ENCODE data around the gene CFAP61. TPM values are rescaled to one million over a fixed set of nuclear protein-coding genes. Genes with fewer than 3 reads are reported as not detected.
"Not testable (repeated sequence)": the region's sequence is repeated elsewhere in the genome, so short reads cannot be mapped to it uniquely, and the experiment has no call there.

CFAP61 gene
- polyA plus RNA-seq, 3 donors: 3.3 to 4.9 (median 4.3) TPM

DNA sequence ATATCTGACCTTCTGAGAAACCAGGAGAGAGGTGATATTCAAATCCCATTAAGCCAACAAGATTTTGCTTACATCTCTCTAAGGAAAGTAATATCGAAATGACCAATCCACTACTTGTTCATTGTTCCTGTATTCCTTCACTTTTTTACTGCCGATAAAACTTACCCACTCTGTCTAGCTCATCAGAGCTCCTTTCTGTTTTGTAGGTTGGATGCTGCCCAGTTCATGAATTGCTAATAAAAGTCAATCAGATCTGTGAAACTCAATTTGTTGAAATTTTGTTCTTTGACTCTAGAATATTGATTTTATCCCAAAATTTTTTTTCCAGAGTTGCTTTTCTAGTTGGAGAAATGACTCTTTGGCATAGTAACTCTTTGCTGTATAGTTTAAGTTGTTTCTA is 166.7 kb downstream of the CFAP61 start:
- no peak for DNase-seq (ENCODE audit: extremely low read depth in 1 of 11, low read depth in 9 of 11, low spot score in 4 of 11)

DNA sequence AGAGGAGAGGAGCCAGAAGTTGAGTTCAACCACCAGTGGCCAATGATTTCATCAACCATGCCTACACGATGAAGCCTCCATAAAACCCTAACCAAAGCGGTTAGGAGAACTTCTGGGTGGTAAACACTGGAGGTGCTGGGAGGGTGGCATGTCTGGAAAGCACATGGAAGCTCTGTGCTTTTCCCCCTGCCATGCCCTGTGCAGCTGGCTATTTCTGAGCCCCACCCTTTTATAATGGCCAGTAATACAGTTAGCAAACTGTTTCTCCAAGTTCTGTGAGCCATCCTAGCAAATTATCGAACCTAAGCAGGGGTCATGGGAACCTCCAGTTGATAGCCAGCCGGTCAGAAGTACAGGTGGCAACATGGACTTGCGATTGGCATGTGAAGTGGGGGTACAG is 167.8 kb downstream of the CFAP61 start:
- DNase-seq (ENCODE audit: extremely low read depth in 1 of 11, low read depth in 9 of 11, low spot score in 4 of 11): no peak

- no peak for DNase-seq (ENCODE audit: extremely low read depth in 1 of 11, low read depth in 9 of 11, low spot score in 4 of 11)
These were observed 171.6 kb downstream of the CFAP61 start for GRCh38 chr20:20223981-20224380.

DNA sequence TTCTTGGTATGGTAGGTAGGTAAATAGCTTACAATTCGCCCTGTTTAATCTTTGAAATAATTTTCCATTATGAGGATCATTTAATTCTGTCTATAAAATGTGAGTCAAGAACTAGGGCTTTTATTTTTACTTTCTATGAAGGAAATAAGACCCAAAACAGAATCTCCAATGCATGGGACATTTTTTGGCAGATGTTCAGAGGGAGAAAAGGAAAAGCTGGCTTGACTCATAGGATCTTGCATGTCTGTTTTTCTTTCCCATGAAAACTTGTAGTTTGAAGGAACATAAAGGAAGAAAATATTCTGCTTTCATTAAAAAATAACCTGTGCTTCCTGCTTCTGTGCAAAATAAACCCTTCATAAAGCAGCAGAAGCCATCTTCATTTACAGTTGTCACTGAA is 172.5 kb downstream of the CFAP61 start:
- peak in 5 of 11 donors; percentile 15 to 47 (median 38) for DNase-seq (ENCODE audit: extremely low read depth in 1 of 11, low read depth in 9 of 11, low spot score in 4 of 11)

- no peak for DNase-seq (ENCODE audit: extremely low read depth in 1 of 11, low read depth in 9 of 11, low spot score in 4 of 11)
These were observed 173.2 kb downstream of the CFAP61 start for GRCh38 chr20:20225325-20226043.

GRCh38 chr20:20226554-20226953 is 174.2 kb downstream of the CFAP61 start:
- no peak for DNase-seq (ENCODE audit: extremely low read depth in 1 of 11, low read depth in 9 of 11, low spot score in 4 of 11)

DNA sequence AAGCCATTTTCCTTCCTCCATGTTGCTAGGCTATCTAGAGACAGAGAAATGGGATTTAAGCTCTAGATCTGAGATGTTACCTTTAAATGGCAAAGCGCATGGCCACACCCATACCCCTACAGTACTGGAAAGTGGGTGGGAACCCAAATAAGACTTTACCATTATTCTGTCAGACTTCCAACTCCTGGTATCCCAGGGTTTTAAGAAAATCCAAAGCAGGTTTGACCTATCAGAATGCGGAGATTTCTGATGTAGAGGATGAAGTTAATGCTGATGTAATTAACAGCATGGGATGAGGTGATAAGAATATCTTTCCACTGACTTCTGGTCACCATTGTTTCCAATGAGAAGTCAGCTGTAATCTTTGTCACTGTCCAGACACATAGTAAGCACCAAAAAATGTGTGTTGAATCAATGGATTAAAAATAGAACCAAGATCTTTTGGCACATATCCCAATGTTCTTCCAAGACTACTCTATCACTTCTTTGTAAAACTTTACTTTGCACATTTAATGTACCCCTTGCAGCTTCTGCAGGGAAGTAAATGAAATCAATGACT is 174.8 kb downstream of the CFAP61 start:
- DNase-seq (ENCODE audit: extremely low read depth in 1 of 11, low read depth in 9 of 11, low spot score in 4 of 11): no peak

DNA sequence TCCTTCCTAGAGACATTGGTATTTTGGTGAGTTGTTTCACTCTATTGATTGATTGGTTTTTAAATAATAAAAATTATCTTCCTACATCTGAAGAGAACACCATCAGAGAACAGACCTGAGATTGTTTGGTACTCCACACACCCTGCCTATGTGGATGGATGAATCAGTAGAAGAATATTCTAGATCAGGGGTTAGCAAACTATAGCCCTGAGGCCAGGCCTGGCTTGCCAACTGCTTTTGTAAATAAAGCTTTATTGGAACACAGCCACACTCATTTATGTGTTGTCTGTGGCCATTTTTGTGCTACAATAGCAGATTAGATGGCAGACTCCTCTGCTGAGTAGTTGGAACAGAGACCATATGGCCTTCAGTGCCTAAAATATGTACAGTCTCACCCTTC is 176.0 kb downstream of the CFAP61 start:
- no peak for DNase-seq (ENCODE audit: extremely low read depth in 1 of 11, low read depth in 9 of 11, low spot score in 4 of 11)

- no peak for DNase-seq (ENCODE audit: extremely low read depth in 1 of 11, low read depth in 9 of 11, low spot score in 4 of 11)
These were observed 177.3 kb downstream of the CFAP61 start for GRCh38 chr20:20229595-20229994.

GRCh38 chr20:20230741-20231140 is 178.4 kb downstream of the CFAP61 start:
- no peak for DNase-seq (ENCODE audit: extremely low read depth in 1 of 11, low read depth in 9 of 11, low spot score in 4 of 11)

DNA sequence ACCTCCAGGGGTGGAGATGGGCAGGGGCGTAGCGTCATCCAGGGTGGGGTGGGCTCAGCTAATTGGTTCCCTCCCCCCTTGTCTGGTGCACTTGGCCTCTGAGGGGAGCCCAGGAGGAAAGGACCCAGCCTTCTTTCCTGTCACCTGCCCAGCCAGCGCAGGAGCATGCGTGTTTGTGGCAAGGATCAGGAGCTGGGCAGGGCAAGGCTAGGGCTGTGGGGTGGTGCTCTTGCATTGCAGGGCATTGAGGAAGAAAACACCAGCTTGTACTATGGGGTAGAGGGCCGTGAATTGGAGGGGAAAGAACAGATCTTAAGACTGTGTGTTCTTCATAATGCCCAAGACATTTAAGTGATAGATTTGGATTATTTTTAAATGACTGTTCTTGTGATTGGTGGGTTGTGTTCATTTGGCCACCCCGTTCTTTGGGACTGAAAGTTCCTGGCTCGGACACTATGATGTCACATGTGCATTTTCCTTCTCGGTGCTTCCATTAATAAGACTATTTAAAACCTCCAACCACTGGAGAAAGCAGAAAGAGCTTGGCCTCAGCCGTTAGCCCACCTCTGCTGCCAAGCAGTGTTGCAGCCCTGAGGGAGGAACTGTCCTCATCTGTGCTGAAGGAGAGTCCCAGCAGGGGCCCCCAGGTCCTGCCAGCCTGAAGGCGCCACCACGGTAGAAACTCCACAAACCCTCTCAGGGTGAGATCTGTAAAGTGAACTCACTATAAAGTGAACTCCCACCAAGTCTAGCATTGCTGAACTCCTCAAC is 179.4 kb downstream of the CFAP61 start:
- no peak for DNase-seq (ENCODE audit: extremely low read depth in 1 of 11, low read depth in 9 of 11, low spot score in 4 of 11)

DNA sequence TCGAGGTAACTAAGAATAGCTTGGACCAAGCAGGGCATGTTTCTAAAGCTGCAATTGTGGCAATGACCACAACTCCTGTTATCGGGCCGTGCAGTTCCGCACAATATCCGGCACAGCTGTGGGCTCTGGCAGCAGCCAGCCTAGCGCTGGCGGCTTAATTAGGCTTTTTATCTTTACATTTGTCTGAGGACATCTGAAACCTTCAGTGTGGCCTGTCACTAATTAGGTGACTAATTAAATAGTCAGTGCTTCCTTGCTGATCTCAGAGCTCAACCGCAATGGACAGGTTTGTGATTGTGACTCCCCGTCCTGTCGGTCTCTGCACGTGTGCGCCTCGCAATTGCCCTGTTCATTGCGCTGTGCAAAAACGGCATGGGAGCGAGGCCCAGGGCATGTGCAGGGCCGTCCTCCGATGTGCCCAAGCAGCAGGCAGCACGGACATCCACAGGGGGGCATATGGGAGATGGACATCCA is 180.7 kb downstream of the CFAP61 start:
- no peak for DNase-seq (ENCODE audit: extremely low read depth in 1 of 11, low read depth in 9 of 11, low spot score in 4 of 11)

GRCh38 chr20:20235681-20236080 is 183.3 kb downstream of the CFAP61 start:
- DNase-seq (ENCODE audit: extremely low read depth in 1 of 11, low read depth in 9 of 11, low spot score in 4 of 11): no peak

GRCh38 chr20:20237093-20237959 is 185.0 kb downstream of the CFAP61 start:
- DNase-seq (ENCODE audit: extremely low read depth in 1 of 11, low read depth in 9 of 11, low spot score in 4 of 11): peak in 3 of 11 donors; percentile 13 to 20 (median 13)

GRCh38 chr20:20241976-20242375 is 189.6 kb downstream of the CFAP61 start:
- no peak for DNase-seq (ENCODE audit: extremely low read depth in 1 of 11, low read depth in 9 of 11, low spot score in 4 of 11)

- not testable (repeated sequence) for DNase-seq (ENCODE audit: extremely low read depth in 1 of 11, low read depth in 9 of 11, low spot score in 4 of 11)
These were observed 192.1 kb downstream of the CFAP61 start for GRCh38 chr20:20244384-20244783.

- DNase-seq (ENCODE audit: extremely low read depth in 1 of 11, low read depth in 9 of 11, low spot score in 4 of 11): no peak
These were observed 194.8 kb downstream of the CFAP61 start for GRCh38 chr20:20246996-20247633.

GRCh38 chr20:20248620-20249200 is 196.4 kb downstream of the CFAP61 start:
- DNase-seq (ENCODE audit: extremely low read depth in 1 of 11, low read depth in 9 of 11, low spot score in 4 of 11): no peak
